ENCODE measurements around the gene KHNYN.

Gene KHNYN

GRCh38 chr14:24422694-24423601 is 6.8 kb upstream of the KHNYN start:
- DNase-seq (ENCODE audit: low read depth), result no peak

GRCh38 chr14:24425704-24426103 is 4.0 kb upstream of the KHNYN start:
- DNase-seq (ENCODE audit: low read depth), result peak; percentile 94

- no peak for DNase-seq (ENCODE audit: low read depth)
Observed at GRCh38 chr14:24426150-24426911, 3.4 kb upstream of the KHNYN start.

GRCh38 chr14:24426912-24427536 is 2.7 kb upstream of the KHNYN start:
- DNase-seq (ENCODE audit: low read depth), result no peak

- DNase-seq (ENCODE audit: low read depth), result no peak
Observed at GRCh38 chr14:24427537-24428508, 1.9 kb upstream of the KHNYN start.

GRCh38 chr14:24428628-24429394 is 943 bp upstream of the KHNYN start:
- no peak for DNase-seq (ENCODE audit: low read depth)

GRCh38 chr14:24430143-24430681 is 458 bp downstream of the KHNYN start:
- peak; percentile 70 for DNase-seq (ENCODE audit: low read depth)

GRCh38 chr14:24430682-24431568 is 1.2 kb downstream of the KHNYN start:
- peak; percentile 59 for DNase-seq (ENCODE audit: low read depth)

- DNase-seq (ENCODE audit: low read depth), result peak; percentile 87
Observed at GRCh38 chr14:24431569-24432258, 2.0 kb downstream of the KHNYN start.

GRCh38 chr14:24432259-24433131 is 2.7 kb downstream of the KHNYN start:
- no peak for DNase-seq (ENCODE audit: low read depth)

GRCh38 chr14:24434036-24434435 is 4.3 kb downstream of the KHNYN start:
- no peak for DNase-seq (ENCODE audit: low read depth)

- no peak for DNase-seq (ENCODE audit: low read depth)
Observed at GRCh38 chr14:24434676-24435075, 4.9 kb downstream of the KHNYN start.

GRCh38 chr14:24435192-24435810 is 5.5 kb downstream of the KHNYN start:
- DNase-seq (ENCODE audit: low read depth), result no peak

GRCh38 chr14:24435998-24436354 is 6.2 kb downstream of the KHNYN start:
- DNase-seq (ENCODE audit: low read depth), result no peak

GRCh38 chr14:24436355-24437019 is 6.7 kb downstream of the KHNYN start:
- DNase-seq (ENCODE audit: low read depth), result peak; percentile 79

GRCh38 chr14:24437020-24437735 is 7.4 kb downstream of the KHNYN start:
- DNase-seq (ENCODE audit: low read depth), result no peak

All from amniotic epithelial cell (primary cell).